Fibroblast of lung (primary cell): ENCODE data around the gene FSTL1.

Experiments
- EZH2 ChIP-seq: IDR thresholded peaks from 2 replicates; pipeline ENCODE4 v1.5.1; 2012; ENCODE audit warnings: low read length, control low read depth, mild to moderate bottlenecking; ENCODE audit errors: missing control alignments
- TF ChIP-seq, protein P1 (sequence below), 2 donors: IDR thresholded peaks in 1 of 2; conservative IDR thresholded peaks in 1 of 2; 1 replicate in 1 of 2; 2 replicates in 1 of 2; pipeline ENCODE4 v1.5.1; 2011 to 2012; ENCODE audit warnings: low read length in 2 of 2, control low read depth in 1 of 2, inconsistent platforms in 1 of 2, low read depth in 1 of 2, mild to moderate bottlenecking in 1 of 2

DNA sequence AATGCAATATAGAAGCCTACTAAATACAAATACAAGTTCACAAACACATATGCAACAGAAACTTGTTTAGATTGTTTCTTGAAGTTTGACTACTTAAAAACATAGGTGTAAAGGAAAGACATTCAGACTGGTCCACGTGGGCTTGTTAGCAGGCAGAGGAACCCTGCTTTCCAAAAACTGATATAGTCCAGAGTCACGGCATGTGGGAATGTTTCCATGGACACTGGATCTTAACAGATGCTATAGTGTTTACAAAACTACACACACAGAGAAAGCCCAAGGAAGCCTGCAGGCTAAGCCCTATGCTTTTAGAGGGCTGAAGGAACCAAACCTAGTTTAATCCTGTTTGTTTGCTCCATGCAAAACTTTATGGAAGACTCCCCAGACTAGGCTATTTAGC, 56.4 kb downstream of the FSTL1 start:
- TF ChIP-seq, protein P1, sequence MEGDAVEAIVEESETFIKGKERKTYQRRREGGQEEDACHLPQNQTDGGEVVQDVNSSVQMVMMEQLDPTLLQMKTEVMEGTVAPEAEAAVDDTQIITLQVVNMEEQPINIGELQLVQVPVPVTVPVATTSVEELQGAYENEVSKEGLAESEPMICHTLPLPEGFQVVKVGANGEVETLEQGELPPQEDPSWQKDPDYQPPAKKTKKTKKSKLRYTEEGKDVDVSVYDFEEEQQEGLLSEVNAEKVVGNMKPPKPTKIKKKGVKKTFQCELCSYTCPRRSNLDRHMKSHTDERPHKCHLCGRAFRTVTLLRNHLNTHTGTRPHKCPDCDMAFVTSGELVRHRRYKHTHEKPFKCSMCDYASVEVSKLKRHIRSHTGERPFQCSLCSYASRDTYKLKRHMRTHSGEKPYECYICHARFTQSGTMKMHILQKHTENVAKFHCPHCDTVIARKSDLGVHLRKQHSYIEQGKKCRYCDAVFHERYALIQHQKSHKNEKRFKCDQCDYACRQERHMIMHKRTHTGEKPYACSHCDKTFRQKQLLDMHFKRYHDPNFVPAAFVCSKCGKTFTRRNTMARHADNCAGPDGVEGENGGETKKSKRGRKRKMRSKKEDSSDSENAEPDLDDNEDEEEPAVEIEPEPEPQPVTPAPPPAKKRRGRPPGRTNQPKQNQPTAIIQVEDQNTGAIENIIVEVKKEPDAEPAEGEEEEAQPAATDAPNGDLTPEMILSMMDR (conservative IDR thresholded peaks at IDR 0.05 in 1 of 2, IDR thresholded peaks at IDR 0.05 in 1 of 2; ENCODE audit: low read depth in 1 of 2, low read length in 2 of 2): no peak
- TF ChIP-seq EZH2: no peak
